Esophagus muscularis mucosa (tissue), 4 donors: Measurements from ENCODE around the gene PLPP1. TPM values are rescaled to one million over a fixed set of nuclear protein-coding genes. Genes with fewer than 3 reads are reported as not detected.

Source experiments
- DNase-seq: peaks from one replicate; pipeline ENCODE4 v3.0.0-alpha.2; 2017; ENCODE audit errors: extremely low spot score
- H3K27ac ChIP-seq, 4 donors: fragments of 200-600 bp; sonication (generic); replicated peaks in 1 of 4; 1 replicate in 3 of 4; 2 replicates in 1 of 4; pipeline ENCODE4 v1.5.1; 2016 to 2019; ENCODE audit warnings: mild to moderate bottlenecking in 1 of 4
- H3K27me3 ChIP-seq, 4 donors: fragments of 200-600 bp; sonication (generic); one replicate each; pipeline versions ENCODE4 v1.5.1 to v1.6.0; 2016 to 2019
- H3K36me3 ChIP-seq, 4 donors: fragments of 200-600 bp; sonication (generic); one replicate each; pipeline ENCODE4 v1.5.1; 2016 to 2019
- H3K4me1 ChIP-seq, 4 donors: fragments of 200-600 bp; sonication (generic); one replicate each; pipeline ENCODE4 v1.5.1; 2016 to 2019
- H3K4me3 ChIP-seq, 4 donors: fragments of 200-600 bp; sonication (generic); 1 replicate in 2 of 4; 2 replicates in 2 of 4; pipeline ENCODE4 v1.5.1; 2016 to 2019; ENCODE audit warnings: mild to moderate bottlenecking in 4 of 4, moderate library complexity in 1 of 4
- H3K9me3 ChIP-seq, 4 donors: fragments of 200-600 bp; sonication (generic); 1 replicate in 3 of 4; 2 replicates in 1 of 4; pipeline ENCODE4 v1.5.1; 2016 to 2019
- EP300 ChIP-seq: sonication (generic); formaldehyde crosslinking; IDR thresholded peaks from one replicate; pipeline ENCODE4 v1.6.1; 2017; ENCODE audit warnings: antibody characterized with exemption
- POLR2A ChIP-seq: fragments of 450-650 bp; IDR thresholded peaks from one replicate; pipeline ENCODE4 v1.6.1; 2017; ENCODE audit warnings: antibody characterized with exemption, moderate library complexity, mild to moderate bottlenecking, low read depth
- POLR2AphosphoS5 ChIP-seq, 2 donors: sonication (generic); formaldehyde crosslinking; IDR thresholded peaks; one replicate each; pipeline ENCODE4 v1.6.1; 2017; ENCODE audit warnings: antibody characterized with exemption in 2 of 2
- WGBS: methylation state at CpG from one replicate; pipeline ENCODE4 v1.1.5; 2018; 5-methylcytosine and 5-hydroxymethylcytosine counted together
- intact Hi-C: fragments of 100-400 bp; cut with DNase I; formaldehyde crosslinking; loops from one replicate; pipeline ENCODE4 v1.15.1; 2023
- total RNA-seq, 4 donors: library from RNA; depleted of rRNA; stranded (reverse); fragments of >200 nt; gene quantifications; one replicate each; pipeline versions ENCODE4 v1.1.0 to v1.2.1, GENCODE V29; 2016
- TF ChIP-seq, protein P1 (sequence below), 3 experiments: fragments of 200-600 bp in 2 of 3; fragments of 450-650 bp in 1 of 3; sonication (generic) in 2 of 3; IDR thresholded peaks; one replicate each; pipeline ENCODE4 v1.5.1; 2017 to 2019; ENCODE audit warnings: antibody characterized with exemption in 3 of 3, mild to moderate bottlenecking in 2 of 3, moderate library complexity in 1 of 3

The PLPP1 gene
- total RNA-seq, 4 donors from 2014 or later = 186 to 306 (median 241) TPM

DNA sequence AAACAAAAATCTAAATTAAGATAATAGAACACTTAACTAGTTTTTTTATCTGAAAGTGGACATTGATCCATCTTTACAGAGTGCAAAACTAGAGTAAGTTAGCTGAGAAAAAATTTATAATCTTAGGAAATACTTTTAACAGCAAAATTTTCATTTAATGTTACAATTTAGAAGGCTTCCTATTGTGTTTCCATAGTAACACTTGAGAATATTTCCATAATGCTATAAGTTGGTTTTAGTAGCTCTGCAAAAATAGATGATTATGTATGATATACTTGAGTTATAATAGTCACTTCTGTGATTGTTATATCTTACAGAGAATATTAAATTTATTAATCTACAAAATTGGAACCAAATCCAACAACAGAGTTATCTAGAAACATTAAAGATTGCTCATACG is 148.4 kb downstream of the PLPP1 start:
- WGBS = 86% methylated on average over 1 of the region's 1 CpG
- no peak for TF ChIP-seq EP300
- TF ChIP-seq, protein P1, sequence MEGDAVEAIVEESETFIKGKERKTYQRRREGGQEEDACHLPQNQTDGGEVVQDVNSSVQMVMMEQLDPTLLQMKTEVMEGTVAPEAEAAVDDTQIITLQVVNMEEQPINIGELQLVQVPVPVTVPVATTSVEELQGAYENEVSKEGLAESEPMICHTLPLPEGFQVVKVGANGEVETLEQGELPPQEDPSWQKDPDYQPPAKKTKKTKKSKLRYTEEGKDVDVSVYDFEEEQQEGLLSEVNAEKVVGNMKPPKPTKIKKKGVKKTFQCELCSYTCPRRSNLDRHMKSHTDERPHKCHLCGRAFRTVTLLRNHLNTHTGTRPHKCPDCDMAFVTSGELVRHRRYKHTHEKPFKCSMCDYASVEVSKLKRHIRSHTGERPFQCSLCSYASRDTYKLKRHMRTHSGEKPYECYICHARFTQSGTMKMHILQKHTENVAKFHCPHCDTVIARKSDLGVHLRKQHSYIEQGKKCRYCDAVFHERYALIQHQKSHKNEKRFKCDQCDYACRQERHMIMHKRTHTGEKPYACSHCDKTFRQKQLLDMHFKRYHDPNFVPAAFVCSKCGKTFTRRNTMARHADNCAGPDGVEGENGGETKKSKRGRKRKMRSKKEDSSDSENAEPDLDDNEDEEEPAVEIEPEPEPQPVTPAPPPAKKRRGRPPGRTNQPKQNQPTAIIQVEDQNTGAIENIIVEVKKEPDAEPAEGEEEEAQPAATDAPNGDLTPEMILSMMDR (IDR thresholded peaks at IDR 0.05) = no peak
- TF ChIP-seq POLR2A = no peak
- TF ChIP-seq POLR2AphosphoS5 (IDR thresholded peaks at IDR 0.05) = no peak
- H3K4me3 ChIP-seq = no peak overlapping the region
- no peaks in the 10 kb centered on the region for H3K27me3 ChIP-seq
- no peak for DNase-seq
- intact Hi-C loops = no loop called here
- H3K36me3 ChIP-seq = peaks cover 6 to 50% (median 23%) of the 10 kb centered on the region in 4 donors
- no peak overlapping the region for H3K27ac ChIP-seq
- H3K9me3 ChIP-seq = peaks cover 0 to 10% (median 5%) of the 10 kb centered on the region in 4 donors
- no peaks in the 10 kb centered on the region for H3K4me1 ChIP-seq

DNA sequence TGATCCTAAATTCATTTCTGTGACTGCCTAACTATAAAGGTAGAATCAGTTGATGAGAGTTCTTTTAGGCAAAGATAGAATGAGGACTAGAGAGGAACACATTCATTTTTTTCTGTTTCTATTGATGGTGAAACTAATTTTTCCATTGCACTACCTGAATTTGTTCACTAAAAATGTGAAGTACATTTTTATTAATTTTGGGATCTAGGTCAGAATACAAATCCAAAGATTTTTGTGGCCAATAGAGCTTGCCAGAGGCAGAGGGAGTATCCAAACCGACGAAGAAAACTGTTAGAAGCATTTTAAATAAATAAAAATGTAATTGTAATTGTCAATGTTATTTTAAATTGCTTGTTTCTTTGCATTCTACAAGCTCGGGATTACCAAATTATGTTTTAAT is 148.9 kb downstream of the PLPP1 start:
- H3K27me3 ChIP-seq = no peaks in the 10 kb centered on the region
- H3K36me3 ChIP-seq = peaks cover 6 to 47% (median 23%) of the 10 kb centered on the region in 4 donors
- intact Hi-C loops = no loop called here
- no peak overlapping the region for H3K4me3 ChIP-seq
- 81% methylated on average over 3 of the region's 3 CpGs for WGBS
- TF ChIP-seq EP300 (no peak), POLR2AphosphoS5 (IDR thresholded peaks at IDR 0.05) (no peak), POLR2A (no peak)
- TF ChIP-seq, protein P1 (IDR thresholded peaks at IDR 0.05) = no peak
- H3K4me1 ChIP-seq = no peaks in the 10 kb centered on the region
- DNase-seq = no peak
- H3K9me3 ChIP-seq = peaks cover 0 to 10% (median 5%) of the 10 kb centered on the region in 4 donors
- no peak overlapping the region for H3K27ac ChIP-seq

DNA sequence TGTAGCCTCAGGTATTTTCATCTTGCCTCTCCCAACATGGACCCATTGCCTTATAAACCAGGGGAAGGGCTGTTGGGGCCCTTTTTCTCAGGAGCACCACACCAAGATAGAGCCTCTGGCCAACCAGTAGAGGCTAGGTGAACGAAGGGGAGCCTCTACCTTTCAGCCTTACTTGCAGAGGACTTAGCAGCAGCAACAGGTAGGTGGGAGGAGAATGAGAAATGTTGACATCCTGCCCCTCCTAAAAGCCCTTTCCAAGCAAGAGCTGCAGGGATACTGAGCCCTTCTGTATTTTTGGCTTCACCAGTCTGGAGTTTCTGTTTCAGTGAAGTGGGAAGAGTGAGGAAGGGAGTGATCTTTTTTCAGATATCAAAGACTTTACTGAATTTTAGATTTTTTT is 149.5 kb downstream of the PLPP1 start:
- no peak for DNase-seq
- Histone ChIP-seq H3K4me1 (no peaks in the 10 kb centered on the region), H3K36me3 (peaks cover 6 to 49% (median 23%) of the 10 kb centered on the region in 4 donors), H3K9me3 (peaks cover 0 to 10% (median 5%) of the 10 kb centered on the region in 4 donors), H3K4me3 (no peak overlapping the region), H3K27ac (no peak overlapping the region), H3K27me3 (no peaks in the 10 kb centered on the region)
- intact Hi-C loops = no loop called here
- WGBS = 90% methylated on average over 1 of the region's 1 CpG
- TF ChIP-seq EP300 = no peak
- TF ChIP-seq, protein P1 (IDR thresholded peaks at IDR 0.05) = no peak
- no peak for TF ChIP-seq POLR2AphosphoS5 (IDR thresholded peaks at IDR 0.05)
- TF ChIP-seq POLR2A = no peak

DNA sequence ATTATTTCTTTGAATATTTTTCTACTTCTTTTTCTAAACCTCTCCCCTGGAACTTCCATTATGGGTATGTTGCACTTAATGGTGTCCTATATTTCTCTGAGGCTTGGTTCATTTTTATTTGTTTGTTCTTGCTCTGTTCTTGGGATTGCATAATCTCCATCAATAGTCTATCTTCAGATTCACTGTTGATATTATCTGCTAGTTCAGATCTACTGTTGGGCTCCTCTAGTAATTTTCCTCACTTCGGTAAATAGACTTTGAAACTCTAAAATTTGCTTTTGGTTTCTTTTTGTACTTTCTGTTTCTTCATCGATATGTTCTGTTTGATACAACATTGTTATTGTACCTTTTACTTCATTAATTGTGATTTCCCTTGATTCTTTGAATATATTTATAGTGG is 150.7 kb downstream of the PLPP1 start:
- Histone ChIP-seq H3K4me3 (no peak overlapping the region), H3K27ac (no peak overlapping the region), H3K27me3 (no peaks in the 10 kb centered on the region), H3K36me3 (peaks cover 6 to 49% (median 31%) of the 10 kb centered on the region in 4 donors), H3K9me3 (peaks cover 0 to 10% (median 5%) of the 10 kb centered on the region in 4 donors), H3K4me1 (no peaks in the 10 kb centered on the region)
- DNase-seq = no peak
- 97% methylated on average over 2 of the region's 2 CpGs for WGBS
- TF ChIP-seq POLR2A (no peak), EP300 (no peak), POLR2AphosphoS5 (IDR thresholded peaks at IDR 0.05) (no peak)
- TF ChIP-seq, protein P1 (IDR thresholded peaks at IDR 0.05) = no peak
- intact Hi-C loops = no loop called here

DNA sequence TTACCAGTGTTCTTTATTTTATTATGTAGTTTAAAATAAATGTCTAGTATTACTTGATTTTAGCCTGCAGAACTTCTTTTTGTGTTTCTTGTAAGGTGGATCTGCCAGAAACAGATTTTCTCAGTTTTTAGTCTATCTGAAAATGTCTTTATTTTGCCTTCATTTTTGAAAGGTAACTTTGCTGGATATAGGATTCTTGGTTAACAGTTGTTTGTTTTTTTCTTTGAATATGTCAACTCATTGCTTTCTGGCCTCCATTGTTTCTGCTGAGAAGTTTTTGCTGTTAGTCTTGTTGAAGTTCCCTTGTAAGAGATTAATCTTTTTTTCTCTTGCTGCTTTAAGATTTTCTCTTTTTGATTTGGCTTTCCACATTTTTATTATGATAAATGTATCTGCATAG is 151.5 kb downstream of the PLPP1 start:
- no peaks in the 10 kb centered on the region for H3K27me3 ChIP-seq
- TF ChIP-seq POLR2AphosphoS5 (IDR thresholded peaks at IDR 0.05) (no peak), POLR2A (no peak), EP300 (no peak)
- TF ChIP-seq, protein P1 (IDR thresholded peaks at IDR 0.05) = no peak
- DNase-seq = no peak
- H3K36me3 ChIP-seq = peaks cover 6 to 47% (median 32%) of the 10 kb centered on the region in 4 donors
- no peak overlapping the region for H3K27ac ChIP-seq
- no peak overlapping the region for H3K4me3 ChIP-seq
- intact Hi-C loops = no loop called here
- no peaks in the 10 kb centered on the region for H3K4me1 ChIP-seq
- peaks cover 0 to 10% (median 5%) of the 10 kb centered on the region in 4 donors for H3K9me3 ChIP-seq
